Measurements from ENCODE around the gene MTTP.

The MTTP gene

DNA sequence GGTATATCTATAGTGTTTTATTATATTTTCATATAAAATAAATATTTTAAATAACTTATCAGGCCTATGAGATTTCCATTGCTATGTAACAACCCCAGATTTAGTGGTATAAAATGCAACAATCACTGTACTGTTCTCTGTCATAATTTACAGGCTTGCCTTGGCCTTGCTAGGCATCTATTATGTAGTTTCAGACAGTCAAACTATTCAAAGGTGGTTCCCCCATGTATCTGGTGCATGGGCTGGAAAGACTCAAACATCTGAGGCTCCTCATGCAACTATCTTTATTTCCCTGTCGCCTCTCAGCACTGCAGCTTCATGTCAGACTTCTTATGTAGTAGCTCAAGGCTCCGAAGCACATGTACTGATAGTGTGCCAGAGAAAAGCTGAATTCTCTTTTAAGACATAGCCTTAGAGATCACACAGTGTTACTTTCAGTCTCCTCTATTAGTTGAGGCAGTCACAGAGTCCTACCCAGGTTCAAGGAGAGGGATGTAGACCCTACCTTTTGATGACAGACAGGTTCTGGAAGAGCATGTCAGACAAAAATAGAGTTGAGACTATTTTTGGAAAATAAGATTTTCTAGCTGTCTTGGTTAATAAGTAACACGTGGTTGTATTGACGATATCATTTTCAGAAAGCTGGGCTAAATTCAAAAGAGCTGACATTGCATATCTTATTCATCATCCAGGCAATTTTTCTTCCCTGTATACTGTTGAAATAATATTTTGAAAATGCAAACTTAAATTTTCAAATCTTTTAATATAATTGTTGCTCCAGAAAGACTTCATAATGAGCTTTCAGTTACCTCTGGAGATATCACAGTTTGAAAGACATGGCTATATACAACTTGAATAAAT, 19.4 kb downstream of the MTTP start:
- no peak for DNase-seq (ENCODE audit: low spot score)

DNA sequence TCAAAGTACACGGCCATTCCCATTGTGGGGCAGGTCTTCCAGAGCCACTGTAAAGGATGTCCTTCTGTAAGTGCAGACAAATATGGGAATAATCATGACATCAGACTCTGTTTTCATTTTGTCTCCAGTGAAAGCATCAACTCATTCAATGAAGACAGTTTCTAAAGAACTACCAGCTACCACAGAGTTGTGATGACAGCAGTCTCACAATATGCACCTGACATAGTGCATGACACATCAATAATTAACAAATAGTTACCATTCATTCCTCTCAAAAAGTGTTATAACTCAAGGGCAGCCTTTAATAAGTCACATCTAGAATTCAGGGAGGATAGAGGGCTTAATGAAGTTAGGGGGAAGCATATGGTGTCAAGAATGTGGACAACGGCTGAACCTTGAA, 20.2 kb downstream of the MTTP start:
- DNase-seq (ENCODE audit: low spot score): no peak

DNA sequence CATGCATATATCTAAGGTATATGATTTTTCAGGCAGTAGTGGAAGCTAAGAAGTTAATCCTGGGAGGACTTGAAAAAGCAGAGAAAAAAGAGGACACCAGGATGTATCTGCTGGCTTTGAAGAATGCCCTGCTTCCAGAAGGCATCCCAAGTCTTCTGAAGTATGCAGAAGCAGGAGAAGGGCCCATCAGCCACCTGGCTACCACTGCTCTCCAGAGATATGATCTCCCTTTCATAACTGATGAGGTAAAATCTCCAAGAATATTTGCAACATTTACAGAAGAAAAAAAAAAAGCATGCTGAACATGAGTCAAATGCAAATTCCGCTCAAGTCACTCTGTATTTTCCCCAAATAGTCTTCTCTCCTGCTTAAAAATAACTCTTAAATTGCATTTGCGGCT, 32.1 kb downstream of the MTTP start:
- DNase-seq (ENCODE audit: low spot score): no peak

DNA sequence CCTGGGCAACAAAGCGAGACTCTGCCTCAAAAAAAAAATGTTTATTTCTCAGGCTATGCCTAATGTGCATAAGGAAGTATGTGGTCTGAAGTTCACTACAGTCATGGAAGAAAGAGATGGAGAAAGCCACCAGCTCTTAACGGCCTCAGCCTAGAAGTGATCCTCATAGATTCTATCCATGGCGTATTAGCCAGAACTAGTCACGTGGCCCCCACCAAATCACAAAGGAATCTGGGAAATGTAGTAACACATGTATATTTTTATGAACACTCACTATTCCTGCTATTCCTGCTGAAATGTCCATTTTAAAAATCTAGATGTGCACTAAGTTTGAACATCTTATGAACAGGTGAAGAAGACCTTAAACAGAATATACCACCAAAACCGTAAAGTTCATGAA, 33.8 kb downstream of the MTTP start:
- no peak for DNase-seq (ENCODE audit: low spot score)

DNA sequence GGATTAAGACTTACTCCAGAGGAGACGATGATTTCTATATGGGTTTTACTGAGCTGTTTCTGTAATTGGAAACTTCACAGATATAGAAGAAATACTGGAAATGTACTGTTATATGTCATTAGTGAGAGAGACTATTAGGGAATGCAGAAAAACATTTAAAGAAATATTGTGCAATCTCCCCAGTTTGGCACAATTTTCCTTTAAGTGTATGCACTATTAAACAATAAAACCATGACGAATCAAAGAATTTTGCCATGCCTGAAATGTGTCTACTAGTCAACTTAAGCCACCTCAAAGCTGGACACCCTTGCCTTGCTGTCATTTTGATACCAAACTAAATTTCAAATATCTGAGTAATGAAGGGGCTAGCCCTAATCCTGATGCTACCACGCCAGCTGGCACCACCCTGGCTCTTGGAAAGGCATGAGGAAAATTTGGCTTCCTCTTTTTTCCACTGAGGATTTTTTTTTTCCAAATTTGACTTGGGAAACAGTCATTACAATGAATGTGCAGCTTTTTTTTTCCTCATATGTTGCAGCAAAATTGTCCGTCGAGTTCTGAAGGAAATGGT, 36.1 kb downstream of the MTTP start:
- no peak for DNase-seq (ENCODE audit: low spot score)

GRCh38 chr4:99612281-99612680, 37.7 kb downstream of the MTTP start:
- DNase-seq (ENCODE audit: low spot score): no peak

DNA sequence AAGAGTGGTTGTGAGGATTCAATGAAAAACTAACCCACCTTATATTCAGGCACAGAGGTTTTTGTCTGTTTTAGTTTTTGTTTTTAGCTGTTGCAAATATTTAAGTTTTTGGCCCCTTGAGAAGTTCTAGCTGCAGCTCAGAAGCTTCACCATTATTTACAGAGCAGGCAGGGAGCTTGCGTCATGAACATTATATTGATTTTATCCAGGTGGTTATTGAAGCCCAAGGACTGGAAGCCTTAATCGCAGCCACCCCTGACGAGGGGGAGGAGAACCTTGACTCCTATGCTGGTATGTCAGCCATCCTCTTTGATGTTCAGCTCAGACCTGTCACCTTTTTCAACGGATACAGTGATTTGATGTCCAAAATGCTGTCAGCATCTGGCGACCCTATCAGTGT, 38.1 kb downstream of the MTTP start:
- DNase-seq (ENCODE audit: low spot score): no peak

GRCh38 chr4:99614491-99614890, 39.9 kb downstream of the MTTP start:
- DNase-seq (ENCODE audit: low spot score): no peak

- DNase-seq (ENCODE audit: low spot score): no peak
Measured at GRCh38 chr4:99615170-99615820, 40.7 kb downstream of the MTTP start.

DNA sequence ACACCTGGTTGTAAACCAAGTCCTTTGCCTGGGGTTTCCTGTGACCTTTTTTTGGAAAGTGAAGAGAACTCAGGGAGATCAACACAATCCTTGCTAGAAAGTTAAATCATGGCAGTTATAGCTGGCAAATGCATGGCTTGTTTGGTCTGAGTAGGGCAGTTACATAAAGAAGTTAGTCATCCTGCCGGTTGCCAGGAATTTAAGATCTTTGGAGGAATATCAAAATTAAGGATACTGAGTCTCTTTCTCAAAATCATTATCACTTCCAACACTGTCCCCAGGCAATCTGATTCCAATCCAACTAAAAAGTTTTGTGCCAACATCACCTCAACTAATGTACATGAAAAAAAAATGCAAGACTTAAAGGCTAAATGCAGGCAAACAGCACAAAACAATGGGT, 42.8 kb downstream of the MTTP start:
- no peak for DNase-seq (ENCODE audit: low spot score)

- DNase-seq (ENCODE audit: low spot score): no peak
Measured at GRCh38 chr4:99622341-99622740, 47.7 kb downstream of the MTTP start.

DNA sequence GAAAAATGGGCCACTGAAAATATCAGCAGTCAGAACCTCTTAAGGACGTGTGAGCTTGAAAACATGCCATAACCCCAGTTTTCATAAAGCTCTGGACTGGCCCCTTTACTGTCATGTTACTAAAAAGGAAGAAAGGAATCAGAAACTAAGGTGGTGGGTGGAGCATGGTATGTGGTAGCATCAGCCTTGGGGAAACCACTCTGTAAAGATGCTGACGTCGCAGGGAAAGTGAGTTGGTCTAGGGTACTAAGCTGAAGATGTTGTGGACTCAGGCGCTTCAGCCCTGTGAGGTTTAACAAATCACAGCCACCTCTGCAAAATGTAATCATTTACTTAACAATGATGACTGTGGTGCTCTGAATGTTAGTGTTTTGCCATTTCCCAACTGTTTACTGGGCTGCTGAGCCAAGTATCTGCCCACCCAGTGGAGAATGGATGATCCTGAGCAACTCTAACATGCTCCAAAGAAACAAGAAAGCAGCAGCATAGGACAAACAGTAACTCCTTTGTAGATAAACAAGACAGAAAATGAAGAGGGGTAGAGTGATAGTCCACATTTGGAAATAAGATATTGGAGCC, 49.6 kb downstream of the MTTP start:
- no peak for DNase-seq (ENCODE audit: low spot score)

GRCh38 chr4:99625369-99625768, 50.7 kb downstream of the MTTP start:
- DNase-seq (ENCODE audit: low spot score): no peak

DNA sequence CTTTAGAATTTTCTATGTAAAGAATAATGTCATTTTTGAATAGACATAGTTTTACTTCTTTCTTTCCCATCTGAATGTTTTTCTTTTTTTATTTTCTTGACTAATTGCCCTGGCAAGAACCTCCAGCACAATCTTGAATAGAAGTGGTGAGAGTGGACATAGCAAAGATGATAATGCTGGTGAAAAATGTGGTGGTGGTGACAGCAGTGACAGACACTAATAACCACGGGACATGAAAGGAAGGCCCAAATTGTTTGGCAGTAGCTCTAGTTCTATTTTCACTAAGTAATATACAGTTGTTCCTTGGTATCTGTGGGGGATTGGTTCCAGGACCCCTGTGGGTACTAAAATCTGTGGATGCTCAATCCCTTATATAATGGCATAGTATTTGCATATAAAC, 53.4 kb downstream of the MTTP start:
- no peak for DNase-seq (ENCODE audit: low spot score)

DNA sequence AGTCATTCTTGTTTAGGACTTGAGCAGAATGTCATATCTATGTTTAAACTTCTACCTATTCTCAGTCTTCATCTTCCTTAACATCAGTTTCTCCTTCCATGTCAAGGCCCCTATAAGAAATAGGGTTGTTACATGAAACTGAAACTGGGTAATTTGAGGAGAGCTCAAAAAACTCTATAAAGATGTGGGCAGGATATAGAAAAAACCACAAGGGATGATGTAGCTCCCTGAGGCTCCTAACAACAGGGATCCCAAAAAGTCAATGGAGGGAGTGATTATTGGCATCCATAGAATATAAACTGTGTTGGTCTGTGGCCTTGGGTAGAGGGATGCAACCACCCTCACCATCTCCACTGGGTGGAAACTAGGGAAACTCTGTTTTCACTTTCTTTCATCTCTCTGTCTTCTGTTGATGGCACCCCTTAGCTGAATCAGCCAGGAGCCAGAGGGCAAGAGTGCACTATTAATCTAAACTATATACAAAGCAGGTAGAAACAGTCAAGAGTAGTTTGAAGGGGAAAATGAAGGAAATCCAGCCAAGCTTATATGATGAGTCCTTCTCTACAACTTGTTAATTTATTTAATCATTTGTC, 55.4 kb downstream of the MTTP start:
- DNase-seq (ENCODE audit: low spot score): no peak

- DNase-seq (ENCODE audit: low spot score): no peak
Measured at GRCh38 chr4:99630857-99631360, 56.3 kb downstream of the MTTP start.

GRCh38 chr4:99633772-99634171, 59.1 kb downstream of the MTTP start:
- DNase-seq (ENCODE audit: low spot score): no peak

DNA sequence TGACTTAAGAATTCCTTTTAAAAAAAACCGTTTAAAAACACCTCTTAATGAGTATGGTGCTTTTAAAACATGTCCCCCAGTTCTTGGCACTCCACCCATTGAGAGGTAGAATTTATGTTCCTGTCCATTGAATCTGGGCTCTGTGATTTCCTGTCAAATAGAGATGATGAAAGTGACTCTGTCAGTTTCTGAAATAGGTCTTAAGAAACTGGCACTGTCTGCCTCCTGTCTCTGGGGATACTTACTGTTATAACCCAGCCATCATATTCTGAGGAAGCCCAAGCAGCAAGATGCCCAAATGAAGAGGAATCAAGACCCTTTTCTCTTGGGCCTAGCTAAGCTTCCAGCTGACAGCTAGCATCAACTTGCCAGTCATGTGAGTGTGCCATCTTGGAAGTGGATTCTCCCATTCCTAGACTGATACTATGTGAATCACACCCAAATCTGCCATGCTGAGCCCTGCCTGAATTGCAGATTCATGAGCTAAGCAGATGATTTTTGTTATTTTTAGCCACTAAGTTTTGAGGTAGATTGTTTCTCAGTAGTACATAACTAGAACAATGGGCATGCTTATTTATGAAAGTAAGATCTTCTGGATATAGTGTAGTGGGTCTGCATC, 60.2 kb downstream of the MTTP start:
- DNase-seq (ENCODE audit: low spot score): no peak

DNA sequence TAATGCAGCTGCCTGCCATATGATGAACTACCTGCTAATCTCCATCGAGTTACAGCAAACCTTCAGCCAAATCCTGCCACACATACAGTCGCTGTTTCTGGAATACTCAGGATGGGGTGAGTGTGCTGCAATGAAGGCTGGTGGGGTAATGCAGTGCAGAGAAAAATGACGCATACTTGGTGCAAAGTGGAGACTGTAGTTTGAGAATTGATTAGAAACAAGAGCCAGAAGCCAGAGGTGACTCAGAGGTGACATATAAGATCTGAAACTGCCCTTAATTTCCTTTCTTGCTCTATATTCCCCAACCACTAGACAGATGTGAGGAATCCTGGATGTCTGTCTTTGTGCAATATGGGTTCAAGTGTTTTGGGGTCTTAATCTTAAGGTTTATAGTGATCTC, 61.0 kb downstream of the MTTP start:
- no peak for DNase-seq (ENCODE audit: low spot score)

DNA sequence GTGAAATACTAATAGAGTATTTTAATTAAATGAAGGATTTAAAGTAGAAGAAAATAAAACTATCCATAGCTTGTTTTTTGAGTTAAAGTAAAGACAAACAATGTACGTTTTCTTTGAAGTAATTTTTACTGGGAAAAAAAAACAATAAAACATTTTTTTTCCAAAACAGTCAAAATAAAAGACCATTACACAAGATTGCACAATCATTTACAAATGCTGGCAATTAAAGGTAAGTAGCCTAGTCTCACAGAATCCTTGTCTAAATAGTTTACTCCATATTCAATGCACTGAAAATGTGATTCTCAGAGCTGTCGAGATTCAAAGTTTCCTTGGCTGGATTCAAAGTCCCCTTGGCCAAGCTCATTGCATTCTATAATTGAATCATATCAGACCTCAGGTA, 61.8 kb downstream of the MTTP start:
- no peak for DNase-seq (ENCODE audit: low spot score)

DNA sequence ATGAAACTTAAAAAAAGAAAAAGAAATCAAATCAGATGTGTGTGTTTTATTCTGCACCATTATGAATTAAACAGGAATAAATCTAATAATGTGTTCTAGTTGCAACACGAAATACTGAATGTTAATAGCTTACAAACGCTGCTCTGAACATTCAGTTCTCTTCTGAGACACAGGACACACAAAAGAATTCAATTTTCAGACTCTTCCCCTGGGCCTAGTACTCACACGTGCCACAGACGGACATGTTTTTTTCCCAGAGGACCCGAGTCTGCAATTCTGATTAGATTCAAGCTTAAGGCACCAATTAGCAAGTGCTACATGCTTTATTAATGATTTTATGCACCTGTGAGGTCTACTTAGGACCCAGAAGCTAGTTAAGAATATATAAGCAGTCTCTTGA, 62.5 kb downstream of the MTTP start:
- no peak for DNase-seq (ENCODE audit: low spot score)

GRCh38 chr4:99640676-99641075, 66.1 kb downstream of the MTTP start:
- no peak for DNase-seq (ENCODE audit: low spot score)
